Stimulated activated CD8-positive, alpha-beta memory T cell treated with anti-CD3 and anti-CD28 coated beads, Interleukin-7, amount 100 ng/mL, for 1 hour (primary cell): ENCODE data around the gene TFAM.
"Not testable (repeated sequence)": the region's sequence is repeated elsewhere in the genome, so short reads cannot be mapped to it uniquely, and the experiment has no call there.

ENCODE experiments used
- DNase-seq, 2 donors: peaks; one replicate each; pipeline ENCODE4 v3.0.0-alpha.2; 2020; ENCODE audit warnings: low read depth in 2 of 2

TFAM gene

GRCh38 chr10:58372607-58373441, 12.4 kb upstream of the TFAM start:
- no peak for DNase-seq

DNA sequence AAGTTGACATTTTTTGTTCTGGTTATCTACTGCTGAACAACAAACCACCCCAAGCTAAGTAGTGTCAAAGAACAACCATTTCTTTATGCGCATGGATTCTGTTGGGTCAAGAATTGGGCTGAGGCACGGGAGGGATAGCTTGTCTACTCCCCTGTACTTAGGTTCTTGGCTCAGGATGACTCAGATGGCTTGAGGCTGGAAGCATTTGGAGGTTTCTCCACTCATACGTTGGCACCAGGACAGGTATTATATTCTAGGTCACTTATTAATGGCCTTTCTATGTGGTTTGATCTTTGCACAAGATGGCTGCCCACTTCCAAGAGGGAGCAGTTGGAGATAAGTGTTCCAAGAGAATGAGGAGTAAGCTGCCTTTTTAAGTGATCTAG, 11.8 kb upstream of the TFAM start:
- DNase-seq = no peak

- no peak for DNase-seq
Measured at GRCh38 chr10:58382489-58382995, 2.7 kb upstream of the TFAM start.

DNA sequence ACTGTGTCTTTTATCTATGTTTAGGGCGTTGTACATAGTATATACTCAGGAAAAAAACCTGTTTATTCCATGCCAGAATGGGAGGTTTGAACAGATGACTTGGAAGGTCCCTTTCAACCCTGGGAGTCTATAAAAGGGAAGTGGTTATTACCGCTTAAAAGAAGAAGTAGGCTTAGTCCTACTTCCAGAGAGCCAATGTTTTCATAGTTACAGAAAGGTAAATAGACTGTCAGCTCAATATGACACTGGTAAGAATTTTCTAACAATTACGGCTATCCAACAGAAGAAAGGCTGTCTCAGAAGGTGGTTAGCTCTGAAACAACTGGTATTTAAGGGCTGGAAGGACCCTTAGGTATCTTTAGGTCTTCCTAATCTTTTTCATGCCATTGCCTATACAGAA, 1.1 kb upstream of the TFAM start:
- DNase-seq = no peak

GRCh38 chr10:58384544-58384998, 639 bp upstream of the TFAM start:
- DNase-seq = no peak

GRCh38 chr10:58385784-58386112, 538 bp downstream of the TFAM start:
- no peak for DNase-seq

DNA sequence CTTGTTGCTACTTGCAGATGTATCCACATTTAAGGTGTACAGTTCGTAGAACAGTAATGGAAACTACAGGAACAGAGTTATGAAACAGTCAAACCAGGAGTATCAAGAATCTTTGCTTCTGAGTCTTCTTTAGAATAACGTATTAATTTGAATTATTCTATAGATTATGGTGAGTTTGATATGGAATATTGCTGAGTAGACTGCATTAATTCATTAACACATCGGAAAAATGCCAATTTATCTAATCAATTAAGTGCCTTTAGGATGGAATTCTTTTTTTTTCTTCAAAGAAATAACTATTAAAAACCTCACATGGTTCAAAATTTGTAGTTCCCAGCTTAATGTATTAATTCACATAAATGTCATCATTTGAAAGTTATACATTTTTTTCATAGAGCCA, 3.8 kb downstream of the TFAM start:
- DNase-seq = no peak

DNA sequence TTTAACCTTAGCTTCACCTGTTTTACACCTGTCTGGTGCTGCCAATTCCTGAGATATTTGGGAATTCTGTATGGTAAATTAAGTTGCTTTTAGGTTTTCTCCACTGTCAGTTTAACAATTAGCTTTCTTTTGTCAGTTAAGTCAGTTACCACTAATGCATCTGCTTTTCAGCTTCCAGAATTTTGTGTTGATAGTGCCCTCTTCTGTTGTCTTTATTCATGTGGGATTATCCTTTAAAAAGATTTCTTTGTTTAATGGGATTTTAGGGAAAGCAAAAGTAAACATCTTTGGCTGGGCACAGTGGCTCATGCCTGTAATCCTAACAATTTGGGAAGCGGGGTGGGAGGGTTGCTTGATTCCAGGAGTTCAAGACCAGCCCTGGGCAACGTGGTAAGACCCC, 8.1 kb downstream of the TFAM start:
- no peak for DNase-seq

DNA sequence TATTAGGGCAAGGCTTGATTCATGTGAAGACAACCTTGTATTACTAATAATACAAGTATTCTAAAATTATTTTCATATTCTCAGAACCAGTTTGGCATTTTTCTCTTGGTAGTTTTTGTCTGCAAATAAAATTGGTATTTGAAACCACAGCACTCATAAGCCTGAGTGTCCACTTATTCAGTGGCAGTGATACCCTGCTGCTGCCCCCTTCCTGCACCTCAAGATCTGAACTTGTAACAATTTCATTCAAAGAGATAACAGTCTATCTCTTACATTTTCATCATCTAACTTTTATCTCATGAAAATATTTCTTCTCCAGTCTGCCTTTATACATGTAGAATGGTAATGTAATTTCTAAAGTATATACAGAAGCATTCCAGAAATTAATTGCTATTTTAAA, 9.3 kb downstream of the TFAM start:
- DNase-seq = no peak

- DNase-seq = no peak
Measured at GRCh38 chr10:58396057-58396456, 10.8 kb downstream of the TFAM start.

DNA sequence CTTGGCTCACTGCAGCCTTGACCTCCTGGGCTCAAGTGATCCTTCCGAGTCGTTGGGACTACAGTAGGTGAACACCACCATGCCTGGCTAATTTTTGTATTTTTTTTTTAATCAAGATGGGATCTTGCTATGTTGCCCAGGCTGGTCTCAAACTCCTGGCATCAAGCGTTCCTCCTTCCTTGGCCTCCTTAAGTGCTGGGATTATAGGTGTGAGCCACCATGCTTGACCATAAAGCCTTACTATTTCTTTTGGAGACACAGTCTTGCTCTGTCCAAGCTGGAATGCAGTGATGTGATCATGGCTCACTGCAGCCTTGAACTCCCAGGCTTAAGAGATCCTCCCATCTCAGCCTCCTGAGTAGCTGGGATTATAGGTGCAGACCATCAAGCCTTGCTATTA, 12.6 kb downstream of the TFAM start:
- no peak for DNase-seq

DNA sequence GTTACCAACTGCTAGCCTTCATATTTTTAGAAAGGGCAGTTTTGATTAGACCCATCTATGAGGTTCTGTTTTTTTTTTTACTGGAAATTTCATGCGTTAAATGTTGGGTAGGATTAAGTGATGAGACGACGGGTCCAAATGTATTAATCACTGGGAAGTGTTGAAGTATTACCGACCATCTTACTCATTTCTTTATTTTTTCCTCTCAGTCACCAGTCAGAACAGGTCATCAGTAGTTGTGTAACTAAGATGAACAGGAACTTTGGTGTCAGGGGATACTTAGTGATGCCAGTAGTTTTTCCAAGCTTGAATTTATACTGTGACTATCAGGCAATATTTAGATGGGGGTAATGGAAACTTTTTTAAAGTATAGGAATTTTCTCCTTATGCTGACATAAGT, 14.2 kb downstream of the TFAM start:
- no peak for DNase-seq

- no peak for DNase-seq
Measured at GRCh38 chr10:58400609-58401008, 15.4 kb downstream of the TFAM start.

DNA sequence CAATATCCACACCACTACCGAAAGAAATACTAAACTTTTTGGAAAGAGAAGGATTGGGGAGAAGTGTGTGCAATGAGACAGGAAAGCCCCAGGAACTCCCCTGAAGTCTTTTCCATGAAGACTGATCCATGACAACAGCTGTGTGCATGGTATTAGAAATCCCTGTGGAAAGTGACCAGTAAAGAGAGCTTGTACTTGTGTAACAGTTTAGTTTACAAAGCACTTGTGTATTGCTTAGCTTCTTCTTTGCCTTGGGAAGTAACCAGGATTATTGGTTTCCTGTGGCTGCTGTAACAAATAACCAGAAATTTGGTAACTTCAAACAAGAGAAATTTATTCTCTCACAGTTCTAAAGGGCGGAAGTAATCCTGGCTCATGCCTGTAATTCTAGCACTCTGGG, 18.8 kb downstream of the TFAM start:
- no peak for DNase-seq

DNA sequence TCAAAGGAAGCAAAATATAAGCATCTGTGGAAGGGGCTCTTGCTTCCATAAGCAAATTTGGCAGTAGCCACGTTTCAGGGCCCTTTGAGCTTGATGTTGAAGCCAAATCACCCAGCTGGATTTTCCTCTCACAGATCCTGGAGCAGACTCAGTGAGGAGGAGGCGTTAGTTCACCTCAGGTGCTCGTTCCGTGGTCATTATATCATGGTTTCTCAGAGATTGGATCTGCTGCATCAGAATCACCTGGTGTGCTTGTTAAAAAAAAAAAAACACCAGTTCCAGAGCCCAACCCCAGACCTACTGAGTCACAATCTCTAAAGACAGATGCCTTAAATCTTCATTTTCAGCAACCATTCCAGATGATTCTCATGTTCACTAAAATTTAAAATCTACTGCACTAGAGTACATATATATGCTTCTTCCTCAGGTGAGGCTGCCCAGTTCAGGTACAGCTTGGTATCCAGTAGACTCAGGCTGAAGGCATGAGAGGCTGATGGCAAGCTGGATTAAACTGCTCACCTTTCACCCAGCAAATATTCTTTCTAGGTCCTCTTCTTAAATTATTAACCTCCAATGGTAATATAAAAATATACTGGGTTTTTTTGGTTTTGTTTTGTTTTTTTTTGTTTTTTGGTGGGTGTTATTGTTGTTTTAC, 24.9 kb downstream of the TFAM start:
- no peak for DNase-seq

GRCh38 chr10:58412502-58412961, 27.3 kb downstream of the TFAM start:
- no peak for DNase-seq

GRCh38 chr10:58414270-58415041, 29.2 kb downstream of the TFAM start:
- no peak for DNase-seq

GRCh38 chr10:58415757-58416156, 30.5 kb downstream of the TFAM start:
- no peak for DNase-seq

- not testable (repeated sequence) for DNase-seq
Measured at GRCh38 chr10:58417902-58418301, 32.7 kb downstream of the TFAM start.

DNA sequence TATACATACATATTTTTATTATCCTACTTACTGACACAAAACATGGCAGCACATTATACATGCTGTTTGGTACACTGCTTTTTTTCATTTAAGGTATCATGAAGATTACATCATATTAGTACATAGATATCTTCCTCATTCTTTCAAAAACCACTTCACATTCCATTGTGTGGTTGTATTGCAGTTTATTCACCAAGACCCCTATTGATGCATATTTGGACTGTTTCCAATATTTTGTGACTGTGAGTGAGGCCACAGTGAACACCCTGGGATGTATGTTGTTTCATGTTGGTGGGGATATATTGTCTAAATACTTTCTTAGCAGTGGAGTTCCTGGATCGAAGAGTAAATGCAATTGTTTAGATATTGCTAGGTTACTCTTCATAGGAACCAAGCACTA, 39.0 kb downstream of the TFAM start:
- DNase-seq = no peak

DNA sequence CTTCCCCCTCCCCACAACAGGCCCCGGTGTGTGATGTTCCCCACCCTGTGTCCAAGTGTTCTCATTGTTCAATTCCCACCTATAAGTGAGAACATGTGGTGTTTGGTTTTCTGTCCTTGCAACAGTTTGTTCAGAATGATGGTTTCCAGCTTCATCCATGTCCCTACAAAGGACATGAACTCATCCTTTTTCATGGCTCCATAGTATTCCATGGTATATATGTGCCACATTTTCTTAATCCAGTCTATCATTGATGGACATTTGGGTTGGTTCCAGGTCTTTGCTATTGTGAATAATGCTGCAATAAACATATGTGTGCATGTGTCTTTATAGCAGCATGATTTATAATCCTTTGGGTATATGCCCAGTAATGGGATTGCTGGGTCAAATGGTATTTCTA, 43.2 kb downstream of the TFAM start:
- not testable (repeated sequence) for DNase-seq

DNA sequence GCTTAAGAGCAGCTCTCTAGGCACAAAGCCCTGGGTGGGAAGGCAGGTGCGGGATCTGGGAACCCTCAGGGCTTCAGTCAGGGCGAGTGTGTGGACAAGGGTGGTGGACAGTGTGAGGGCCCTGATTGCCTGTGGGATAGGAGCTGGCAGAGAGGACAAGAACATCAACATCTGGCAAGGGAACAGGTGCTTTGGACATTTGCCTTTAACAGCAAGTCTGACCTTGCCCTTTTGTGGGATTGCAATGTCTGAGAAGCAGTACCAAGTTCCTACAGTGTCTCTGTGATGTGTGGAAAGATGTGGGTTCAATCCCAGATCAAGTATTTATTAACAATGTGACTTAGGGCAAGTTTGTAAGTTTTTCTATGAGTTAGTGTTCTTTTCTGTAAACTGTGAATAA, 46.7 kb downstream of the TFAM start:
- no peak for DNase-seq
